OCI-LY7 (cell line): ENCODE data around the gene APH1B. TPM values are rescaled to one million over a fixed set of nuclear protein-coding genes. Genes with fewer than 3 reads are reported as not detected.

Source experiments
- BruUV-seq: library from RNA; stranded (reverse); fragments of 400-500 nt; replicated peaks from 2 replicates; lab custom pipeline; 2021; lab: Mats Ljungman, UMichigan
- CTCF ChIA-PET: fragments of 300-600 bp; sonication (Branson Sonifier 250); formaldehyde crosslinking; loops from one replicate; lab custom pipeline; 2022; ENCODE audit warnings: antibody characterized with exemption; ENCODE audit not compliant: unreplicated experiment; lab: Charles Lee
- POLR2A ChIA-PET: fragments of 300-600 bp; sonication (Branson Sonifier 250); formaldehyde crosslinking; loops from one replicate; lab custom pipeline; 2022; ENCODE audit warnings: antibody characterized with exemption; lab: Charles Lee
- DNase-seq: peaks from one replicate; pipeline ENCODE4 v3.0.0-alpha.2; 2015; ENCODE audit warnings: low spot score
- H2AFZ ChIP-seq: fragments of 200-600 bp; sonication (generic), shearing (Covaris generic); 2 replicates; pipeline ENCODE4 v1.6.1; 2014; ENCODE audit warnings: mild to moderate bottlenecking, antibody characterized with exemption, low read length, moderate library complexity
- H3K27ac ChIP-seq: fragments of 200-600 bp; sonication (generic); 2 replicates; pipeline ENCODE4 v1.5.1; 2014; ENCODE audit warnings: mixed run types, low read depth, mild to moderate bottlenecking, moderate library complexity, low read length, inconsistent platforms; ENCODE audit not compliant: poor library complexity, severe bottlenecking
- H3K36me3 ChIP-seq: fragments of 200-600 bp; sonication (generic); 2 replicates; pipeline ENCODE4 v1.6.1; 2014; ENCODE audit warnings: mild to moderate bottlenecking, antibody characterized with exemption, low read length, moderate library complexity, mixed read lengths; ENCODE audit not compliant: insufficient read depth
- H3K4me1 ChIP-seq: fragments of 200-600 bp; sonication (generic); 2 replicates; pipeline ENCODE4 v1.5.1; 2014; ENCODE audit warnings: mild to moderate bottlenecking, low read length; ENCODE audit not compliant: insufficient read depth, poor library complexity, severe bottlenecking
- H3K4me2 ChIP-seq: fragments of 200-600 bp; sonication (generic); 2 replicates; pipeline ENCODE4 v1.6.1; 2014; ENCODE audit warnings: mild to moderate bottlenecking, low read length
- H3K4me3 ChIP-seq: fragments of 200-600 bp; sonication (generic); 2 replicates; pipeline ENCODE4 v1.5.1; 2014; ENCODE audit warnings: mild to moderate bottlenecking, low read depth, low read length; ENCODE audit not compliant: poor library complexity, severe bottlenecking
- H3K79me2 ChIP-seq: fragments of 200-600 bp; sonication (generic); 2 replicates; pipeline ENCODE4 v1.6.1; 2016; ENCODE audit warnings: low read depth, mild to moderate bottlenecking, low read length, moderate library complexity, mixed read lengths; ENCODE audit not compliant: insufficient read depth
- H3K9me2 ChIP-seq: fragments of 200-600 bp; sonication (generic); 2 replicates; pipeline ENCODE4 v1.6.1; 2016; ENCODE audit warnings: mild to moderate bottlenecking, low read length, mixed read lengths; ENCODE audit not compliant: insufficient read depth
- H3K9me3 ChIP-seq: fragments of 200-600 bp; sonication (generic); 2 replicates; pipeline ENCODE4 v1.6.1; 2014; ENCODE audit warnings: mild to moderate bottlenecking, mixed run types, low read length, mixed read lengths
- H4K20me1 ChIP-seq: fragments of 200-600 bp; sonication (generic); 2 replicates; pipeline ENCODE4 v1.6.1; 2014; ENCODE audit warnings: mild to moderate bottlenecking, antibody characterized with exemption, low read length, moderate library complexity, mixed read lengths; ENCODE audit not compliant: insufficient read depth
- CTCF ChIP-seq: fragments of 200-600 bp; sonication (generic); conservative IDR thresholded peaks from 2 replicates; pipeline ENCODE4 v1.5.1; 2014; ENCODE audit warnings: mild to moderate bottlenecking, antibody characterized with exemption, low read length, moderate library complexity, mixed read lengths
- EZH2phosphoT487 ChIP-seq: fragments of 200-600 bp; sonication (generic); IDR thresholded peaks from 2 replicates; pipeline ENCODE4 v1.6.1; 2018; ENCODE audit warnings: low read depth, borderline replicate concordance, mild to moderate bottlenecking, mixed run types, antibody characterized with exemption, low read length, moderate library complexity, mixed read lengths
- intact Hi-C: fragments of 100-400 bp; cut with micrococcal nuclease; formaldehyde crosslinking; loops from one replicate; pipeline ENCODE4 v1.10.0; 2022; ENCODE audit not compliant: unreplicated experiment
- total RNA-seq, 2 experiments: library from RNA; depleted of rRNA in 1 of 2; stranded (reverse); fragments of >200 nt in 1 of 2; shearing (Covaris generic) in 1 of 2; gene quantifications; 2 replicates each; pipeline ENCODE4 v1.2.3, GENCODE V29; 2014 to 2022

APH1B gene
- total RNA-seq, 2 experiments from 2014 or later = 8.3 to 24.1 TPM

GRCh38 chr15:63334821-63335220, 57.4 kb downstream of the APH1B start:
- Histone ChIP-seq H3K9me2 (no peaks in the 10 kb centered on the region), H3K4me3 (no peak overlapping the region), H3K36me3 (no peaks in the 10 kb centered on the region), H4K20me1 (no peaks in the 10 kb centered on the region), H3K79me2 (no peaks in the 10 kb centered on the region), H3K27ac (no peak overlapping the region), H3K9me3 (no peaks in the 10 kb centered on the region), H3K4me2 (no peak overlapping the region), H3K4me1 (no peaks in the 10 kb centered on the region), H2AFZ (no peak overlapping the region)
- no TSS peak for BruUV-seq
- TF ChIP-seq EZH2phosphoT487 (no peak), CTCF (no peak)
- POLR2A ChIA-PET = no interaction called here
- DNase-seq = no peak
- intact Hi-C loops = no loop called here
- CTCF ChIA-PET = no interaction called here

GRCh38 chr15:63335543-63336240, 58.3 kb downstream of the APH1B start:
- no TSS peak for BruUV-seq
- H3K4me1 ChIP-seq = no peaks in the 10 kb centered on the region
- CTCF ChIA-PET = no interaction called here

GRCh38 chr15:63337046-63337445, 59.6 kb downstream of the APH1B start:
- intact Hi-C loops = no loop called here
- no peak overlapping the region for H3K27ac ChIP-seq
- no peak for TF ChIP-seq EZH2phosphoT487
- TF ChIP-seq CTCF = no peak
- no peaks in the 10 kb centered on the region for H3K9me2 ChIP-seq
- ChIA-PET CTCF (no interaction called here), POLR2A (interaction anchor here (0.6 to 0.7 kb wide), 2 partner anchors 86 to 202 kb away, joined by 3 to 5 read pairs; no protein-coding TSS in a partner anchor)
- no peaks in the 10 kb centered on the region for H3K9me3 ChIP-seq
- no peak overlapping the region for H3K4me3 ChIP-seq
- no peaks in the 10 kb centered on the region for H3K4me1 ChIP-seq
- H3K36me3 ChIP-seq = no peaks in the 10 kb centered on the region
- no peak overlapping the region for H3K4me2 ChIP-seq
- H2AFZ ChIP-seq = no peak overlapping the region
- BruUV-seq = no TSS peak
- DNase-seq = no peak
- H3K79me2 ChIP-seq = no peaks in the 10 kb centered on the region
- H4K20me1 ChIP-seq = no peaks in the 10 kb centered on the region

More at GRCh38 chr15:63335543-63336240, 58.3 kb downstream of the APH1B start:
- no peak for DNase-seq
- Histone ChIP-seq H3K27ac (no peak overlapping the region), H3K79me2 (no peaks in the 10 kb centered on the region), H4K20me1 (no peaks in the 10 kb centered on the region), H3K9me2 (no peaks in the 10 kb centered on the region), H3K36me3 (no peaks in the 10 kb centered on the region), H3K9me3 (no peaks in the 10 kb centered on the region), H3K4me3 (no peak overlapping the region), H3K4me2 (no peak overlapping the region), H2AFZ (no peak overlapping the region)
- POLR2A ChIA-PET = interaction anchor here (0.6 kb wide), 1 partner anchor 241 kb away, joined by 3 read pairs; no protein-coding TSS in a partner anchor
- intact Hi-C loops = no loop called here
- TF ChIP-seq EZH2phosphoT487 = no peak
